GM18868 (cell line): ENCODE results near the gene CD164L2.
"Not testable (repeated sequence)": the region's sequence is repeated elsewhere in the genome, so short reads cannot be mapped to it uniquely, and the experiment has no call there.

Source experiments
- ATAC-seq: cut with Tn5 transposase; IDR thresholded peaks from one replicate; pipeline ENCODE4 v1.9.1; 2021; ENCODE audit warnings: mild to moderate bottlenecking, moderate library complexity; ENCODE audit not compliant: unreplicated experiment

CD164L2 gene

GRCh38 chr1:27391511-27392095, 8.5 kb upstream of the CD164L2 start:
- no peak for ATAC-seq

- ATAC-seq = no peak
These were observed 5.3 kb upstream of the CD164L2 start for GRCh38 chr1:27388337-27389005.

- not testable (repeated sequence) for ATAC-seq
These were observed 1.7 kb upstream of the CD164L2 start for GRCh38 chr1:27384797-27385196.

- ATAC-seq = no peak
These were observed 528 bp upstream of the CD164L2 start for GRCh38 chr1:27383661-27384060.

GRCh38 chr1:27381969-27382762, 967 bp downstream of the CD164L2 start:
- no peak for ATAC-seq

- no peak for ATAC-seq
These were observed 2.1 kb downstream of the CD164L2 start for GRCh38 chr1:27380766-27381733.

- no peak for ATAC-seq
These were observed 2.9 kb downstream of the CD164L2 start for GRCh38 chr1:27380224-27380623.

- no peak for ATAC-seq
These were observed 3.5 kb downstream of the CD164L2 start for GRCh38 chr1:27379564-27380122.

- no peak for ATAC-seq
These were observed 5.2 kb downstream of the CD164L2 start for GRCh38 chr1:27377760-27378495.

GRCh38 chr1:27374362-27375086, 8.6 kb downstream of the CD164L2 start, which contains the start of gene FCN3:
TSS of gene FCN3 (minus strand) at chr1:27374824. CDS start at chr1:27374818, 6 bp downstream.
- no peak for ATAC-seq

- ATAC-seq = no peak
These were observed 10.1 kb downstream of the CD164L2 start for GRCh38 chr1:27372808-27373690.

- no peak for ATAC-seq
These were observed 10.9 kb downstream of the CD164L2 start for GRCh38 chr1:27372022-27372807.

- ATAC-seq = no peak
These were observed 14.1 kb downstream of the CD164L2 start for GRCh38 chr1:27368869-27369582.

- ATAC-seq = no peak
These were observed 15.9 kb downstream of the CD164L2 start for GRCh38 chr1:27367160-27367650.

- no peak for ATAC-seq
These were observed 16.5 kb downstream of the CD164L2 start, which contains the start of gene MAP3K6 for GRCh38 chr1:27366411-27367159. TSS of gene MAP3K6 (minus strand) at chr1:27366961. CDS start at chr1:27366597, 364 bp downstream.

- ATAC-seq = no peak
These were observed 17.1 kb downstream of the CD164L2 start for GRCh38 chr1:27366113-27366410.
